ENCODE results near the gene C4orf46.

DNA sequence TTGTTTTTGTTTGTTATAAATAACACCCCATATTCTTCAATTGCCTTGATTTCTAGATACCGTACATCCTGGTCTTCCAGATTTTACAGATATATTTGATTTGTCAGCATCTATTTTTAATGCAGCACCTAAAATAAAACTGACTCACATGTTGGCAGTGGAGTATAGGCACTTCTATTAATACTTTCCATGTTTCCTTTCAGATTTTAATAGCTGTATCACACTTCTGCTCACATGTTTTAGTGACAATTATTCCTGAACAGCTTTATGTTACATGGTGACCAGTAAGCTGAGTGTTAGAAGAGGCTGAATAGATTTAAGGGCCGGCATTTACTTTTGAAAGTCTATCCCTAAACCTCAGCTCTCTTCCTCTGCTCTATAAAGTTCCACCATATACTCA is 46.1 kb downstream of the C4orf46 start:
- TF ChIP-seq ZNF274 (IDR thresholded peaks at IDR 0.05; ENCODE audit: low read depth, low read length) (no peak), YY1 (IDR thresholded peaks at IDR 0.05; ENCODE audit: insufficient read depth, insufficient read length) (no peak)
